RCC 7860 (cell line): Measurements from ENCODE around the gene KAZN.

Experiments
- DNase-seq: peaks from one replicate; pipeline ENCODE4 v3.0.0-alpha.2; 2015; ENCODE audit warnings: low spot score
- FAIRE-seq: peaks from 2 replicates; lab custom pipeline; 2012; peaks lifted over from hg19 to GRCh38; lab: Jason Lieb, UNC

Gene KAZN

GRCh38 chr1:14639291-14640050 is 41.0 kb downstream of the KAZN start:
- DNase-seq (no peak), FAIRE-seq (no peak)

DNA sequence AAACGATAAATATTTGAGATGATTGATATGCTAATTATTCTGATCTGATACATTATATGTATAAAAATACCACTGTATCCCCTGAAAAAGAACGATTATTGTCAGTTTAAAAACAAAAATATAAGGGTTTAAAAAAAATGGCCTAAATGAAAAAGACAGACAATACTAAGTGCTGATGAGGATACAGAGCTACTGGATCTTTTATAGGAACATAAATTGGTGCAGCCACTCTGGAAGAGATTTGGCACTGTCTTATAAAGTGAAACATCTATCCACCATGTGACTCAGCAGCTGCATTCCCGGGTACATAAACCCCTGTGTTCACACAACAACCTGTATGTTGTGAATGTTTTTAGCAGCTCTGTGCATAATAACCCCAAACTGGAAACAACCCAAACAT is 44.2 kb downstream of the KAZN start:
- DNase-seq (no peak), FAIRE-seq (no peak)

- FAIRE-seq (no peak), DNase-seq (no peak)
Observed at GRCh38 chr1:14646973-14647372, 48.5 kb downstream of the KAZN start.

GRCh38 chr1:14647777-14648176 is 49.3 kb downstream of the KAZN start:
- FAIRE-seq, result no peak
- DNase-seq, result no peak

DNA sequence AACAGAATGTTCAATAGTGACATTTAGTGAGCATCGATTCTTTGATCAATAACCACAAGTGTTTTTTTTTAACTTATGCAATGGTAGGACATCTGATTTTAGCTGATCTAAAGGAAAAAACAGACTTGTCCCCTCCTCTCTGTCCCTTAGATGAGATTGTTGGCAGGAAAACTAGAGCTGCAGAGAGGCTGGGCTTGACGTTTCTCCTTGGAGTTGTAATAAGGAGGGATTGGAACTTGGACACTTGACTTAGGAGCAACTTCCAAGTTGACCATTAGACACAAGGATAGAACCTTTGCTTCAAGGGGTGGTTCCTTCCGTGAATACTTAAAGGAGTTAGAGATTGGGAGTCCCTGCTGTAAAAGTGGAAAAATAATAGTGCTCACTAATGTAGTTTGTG is 49.9 kb downstream of the KAZN start:
- FAIRE-seq, result no peak

DNA sequence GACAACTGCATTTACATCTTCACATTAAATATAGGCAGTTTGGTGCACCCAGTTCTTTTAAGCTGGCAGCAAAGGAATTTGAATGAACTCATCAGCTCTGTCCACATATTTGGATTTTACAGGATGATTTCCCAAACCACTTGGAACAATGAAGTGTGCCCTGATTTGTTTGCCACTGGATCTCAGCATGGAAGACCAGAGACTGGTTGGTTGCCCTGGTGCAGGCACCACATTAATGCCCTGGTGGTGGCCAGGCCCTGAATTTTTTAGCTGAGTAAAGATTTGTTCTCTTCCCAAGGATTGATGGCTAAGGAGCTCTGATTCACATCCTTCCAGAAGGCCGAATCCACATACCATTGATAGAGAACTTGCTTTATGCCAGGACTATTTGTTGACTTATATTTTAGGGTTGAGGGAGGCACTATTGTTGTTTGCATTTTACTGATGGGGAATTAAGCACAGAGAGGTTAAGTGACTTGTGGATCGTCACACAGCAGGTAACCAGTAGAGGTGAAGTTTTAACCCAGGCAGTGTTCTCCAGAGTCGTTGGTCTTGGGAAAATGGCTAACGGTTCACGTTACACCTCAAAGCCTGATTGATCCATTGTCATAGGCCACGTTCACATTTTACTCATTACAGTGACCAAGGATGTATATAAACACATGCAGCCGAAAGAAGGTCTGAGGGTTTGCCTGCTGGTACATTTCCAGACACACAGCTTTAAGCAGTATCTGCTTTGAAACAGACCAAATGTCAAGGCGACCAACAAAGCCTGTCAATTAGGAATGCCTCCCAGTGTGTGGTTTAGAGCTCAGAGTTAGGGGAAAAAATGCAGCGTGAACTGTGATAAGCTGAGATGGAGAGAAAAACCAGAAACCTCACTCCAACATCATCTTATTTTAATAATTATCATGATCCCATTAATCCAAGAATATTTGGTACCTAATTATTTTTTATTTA is 50.7 kb downstream of the KAZN start:
- no peak for FAIRE-seq

More for the DNA sequence above, 49.9 kb downstream of the KAZN start:
- no peak for DNase-seq

DNA sequence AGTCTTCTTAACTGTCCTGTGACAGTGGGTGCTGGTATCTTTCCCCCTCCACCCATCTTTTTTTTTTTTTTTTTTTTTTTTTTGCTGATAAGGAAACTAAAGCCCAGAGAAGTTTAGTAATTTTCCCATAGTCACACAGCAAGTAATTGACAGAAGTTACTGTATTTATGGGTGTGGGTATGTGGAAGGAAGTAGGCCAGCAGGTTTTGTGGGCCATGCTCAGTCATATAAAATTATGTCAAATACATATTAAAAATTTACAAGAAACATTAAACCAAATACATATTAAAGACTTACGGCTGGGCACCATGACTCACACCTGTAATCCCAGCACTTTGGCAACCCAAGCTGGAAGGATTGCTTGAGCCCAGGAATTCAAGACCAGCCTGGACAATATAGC is 51.5 kb downstream of the KAZN start:
- FAIRE-seq, result no peak

More for the DNA sequence above, 50.7 kb downstream of the KAZN start:
- DNase-seq, result no peak

GRCh38 chr1:14650951-14651350 is 52.5 kb downstream of the KAZN start:
- no peak for DNase-seq
- FAIRE-seq, result no peak

More for the DNA sequence above, 51.5 kb downstream of the KAZN start:
- DNase-seq, result no peak

DNA sequence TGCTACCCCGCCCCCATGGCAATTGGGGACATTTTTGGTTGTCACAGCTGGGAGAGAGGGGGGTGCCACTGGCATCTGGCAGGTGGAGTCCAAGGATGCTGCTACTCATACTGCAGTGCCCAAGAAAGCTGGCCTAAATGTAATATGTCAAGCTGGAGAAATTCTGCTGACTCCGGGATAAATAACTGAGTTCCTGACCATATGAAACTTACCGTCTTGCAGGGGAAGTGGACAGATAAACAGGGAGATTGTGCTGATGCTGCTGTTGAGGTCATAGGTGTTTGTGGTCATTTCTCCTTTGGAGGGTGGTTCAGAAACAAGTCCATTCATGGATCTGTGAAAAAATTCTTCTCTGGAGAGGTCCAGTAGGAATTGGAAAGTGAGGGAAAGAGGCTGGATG is 54.4 kb downstream of the KAZN start:
- no peak for FAIRE-seq
- DNase-seq, result no peak

DNA sequence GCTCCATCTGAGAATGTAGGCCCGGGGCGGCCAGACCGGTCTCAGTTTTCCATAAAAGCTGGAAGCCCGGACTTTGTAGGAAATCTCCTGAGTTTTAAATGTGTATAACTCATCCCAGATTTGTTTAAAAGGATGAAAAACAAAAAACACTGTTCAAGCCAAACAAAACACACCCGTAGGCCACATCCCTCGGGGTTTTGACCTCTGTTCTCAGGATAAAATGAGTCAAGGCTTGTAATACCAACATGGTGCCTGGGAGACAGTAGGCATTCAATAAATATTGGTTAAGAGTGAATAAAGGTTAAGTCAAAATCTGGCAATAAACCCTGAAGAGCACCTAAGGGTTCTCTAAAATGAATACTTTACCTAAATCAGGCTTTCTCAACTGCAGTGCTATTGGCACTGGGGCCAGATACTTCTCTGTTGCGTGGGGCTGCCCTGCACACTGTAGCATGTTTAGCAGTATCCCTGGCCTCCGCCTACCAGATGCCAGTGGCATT is 55.0 kb downstream of the KAZN start:
- no peak for FAIRE-seq
- DNase-seq, result no peak

- no peak for FAIRE-seq
Observed at GRCh38 chr1:14654554-14654953, 56.1 kb downstream of the KAZN start.

DNA sequence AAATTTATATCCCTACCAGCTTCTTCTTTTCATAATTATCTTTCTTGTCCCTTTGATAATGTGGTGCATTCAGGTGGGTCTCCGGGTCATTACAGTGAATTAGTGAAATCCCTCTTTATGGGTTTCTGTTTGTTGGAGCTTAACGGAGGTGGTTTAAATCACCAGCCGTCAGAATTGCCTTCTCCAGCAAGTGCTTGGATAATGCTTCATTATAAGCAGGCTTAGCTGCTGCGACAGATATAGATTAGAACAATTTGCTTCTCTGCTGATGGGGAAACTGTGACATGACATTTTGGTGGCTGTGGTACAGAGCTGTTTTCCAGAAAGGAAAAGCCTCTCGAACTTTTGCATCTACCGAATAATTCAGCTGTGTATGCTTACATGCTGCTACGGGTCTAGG is 56.9 kb downstream of the KAZN start:
- FAIRE-seq, result no peak

More at GRCh38 chr1:14654554-14654953, 56.1 kb downstream of the KAZN start:
- no peak for DNase-seq

GRCh38 chr1:14656384-14656937 is 58.0 kb downstream of the KAZN start:
- FAIRE-seq (no peak), DNase-seq (no peak)

More for the DNA sequence above, 56.9 kb downstream of the KAZN start:
- no peak for DNase-seq

- no peak for FAIRE-seq
Observed at GRCh38 chr1:14658642-14659041, 60.2 kb downstream of the KAZN start.

GRCh38 chr1:14659913-14660312 is 61.4 kb downstream of the KAZN start:
- no peak for DNase-seq
- no peak for FAIRE-seq

More at GRCh38 chr1:14658642-14659041, 60.2 kb downstream of the KAZN start:
- no peak for DNase-seq

GRCh38 chr1:14660801-14661200 is 62.3 kb downstream of the KAZN start:
- DNase-seq, result no peak

DNA sequence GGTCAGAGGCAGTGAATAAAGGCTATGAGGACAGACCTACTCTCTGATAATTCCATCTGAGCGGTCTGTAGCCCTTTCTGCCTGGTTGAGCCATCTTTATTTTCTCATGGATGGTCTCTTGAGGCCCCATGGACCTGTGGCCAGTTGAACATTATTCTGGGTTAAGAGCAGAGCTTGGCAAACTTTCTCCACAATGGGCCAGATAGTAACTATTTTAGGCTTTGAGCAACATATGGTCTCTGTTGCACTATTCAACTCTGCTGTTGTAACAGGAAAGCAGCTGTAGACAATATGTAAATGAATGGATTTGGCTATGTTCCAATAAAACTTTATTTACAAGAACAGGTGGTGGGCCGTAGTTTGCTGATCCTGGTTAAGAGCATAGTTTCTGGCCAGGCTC is 62.7 kb downstream of the KAZN start:
- FAIRE-seq (no peak), DNase-seq (no peak)

More at GRCh38 chr1:14660801-14661200, 62.3 kb downstream of the KAZN start:
- FAIRE-seq, result no peak

GRCh38 chr1:14662116-14662515 is 63.6 kb downstream of the KAZN start:
- FAIRE-seq (no peak), DNase-seq (no peak)

- FAIRE-seq (no peak), DNase-seq (no peak)
Observed at GRCh38 chr1:14663773-14664172, 65.3 kb downstream of the KAZN start.

DNA sequence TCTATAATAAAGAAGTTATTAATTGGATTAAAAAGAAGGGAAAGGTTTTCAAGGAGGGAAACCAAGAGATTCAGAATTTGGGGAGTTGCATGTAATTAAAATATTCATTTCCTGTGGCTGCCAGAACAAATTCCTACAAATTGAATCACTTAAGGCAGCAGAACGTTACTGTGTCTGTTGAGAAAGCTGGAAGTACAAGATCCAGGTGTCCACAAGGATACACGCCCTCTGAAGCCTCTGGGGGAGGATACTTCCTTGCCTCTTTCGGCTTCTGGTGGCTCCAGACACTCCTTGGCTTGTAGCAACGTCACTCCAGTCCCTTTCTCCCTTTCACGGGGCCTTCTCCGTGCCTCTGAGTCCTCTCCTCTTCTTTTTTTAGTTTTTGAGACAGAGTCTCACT is 67.9 kb downstream of the KAZN start:
- FAIRE-seq (no peak), DNase-seq (no peak)

DNA sequence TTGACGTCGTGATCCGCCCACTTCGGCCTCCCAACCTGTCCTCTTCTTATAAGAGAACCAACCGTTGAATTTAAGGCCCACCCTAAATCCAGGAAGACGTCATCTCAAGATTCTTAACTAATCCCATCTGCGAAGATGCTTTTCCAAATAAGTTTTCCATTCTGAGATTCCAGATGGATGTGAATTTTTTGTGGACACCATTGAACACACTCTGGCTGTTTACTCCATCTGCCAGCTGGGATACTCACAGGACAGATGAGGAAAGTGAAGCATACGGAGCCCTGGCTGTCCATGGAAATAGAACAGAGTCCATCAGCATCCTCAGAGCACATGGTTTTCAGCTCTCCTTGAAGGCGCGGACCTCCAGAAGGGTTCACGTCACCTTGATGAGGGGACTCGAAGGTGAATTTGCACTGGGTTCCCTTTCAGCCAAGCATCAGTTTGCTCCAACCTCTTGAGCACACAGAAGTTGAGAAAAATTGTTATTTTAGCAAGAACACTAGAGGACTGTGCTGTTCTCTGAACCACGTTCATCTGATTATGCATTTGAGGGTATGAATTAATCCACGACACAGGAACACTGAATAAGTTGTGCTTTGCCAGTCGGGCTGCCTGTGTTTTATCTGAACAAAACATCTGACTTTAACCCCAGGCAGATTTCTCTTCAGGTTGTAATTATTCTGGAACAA is 68.6 kb downstream of the KAZN start:
- no peak for DNase-seq
- no peak for FAIRE-seq
